Uterus (tissue), 4 donors: ENCODE measurements around the gene DZIP1L. TPM values are rescaled to one million over a fixed set of nuclear protein-coding genes. Genes with fewer than 3 reads are reported as not detected.
"Not testable (repeated sequence)": the region's sequence is repeated elsewhere in the genome, so short reads cannot be mapped to it uniquely, and the experiment has no call there.

Experiments
- DNase-seq, 2 donors: peaks; one replicate each; pipeline ENCODE4 v3.0.0-alpha.2; 2019 to 2020
- H3K27ac ChIP-seq, 2 donors: fragments of 200-600 bp; sonication (generic); 1 replicate in 1 of 2; 2 replicates in 1 of 2; pipeline ENCODE4 v1.5.1; 2016 to 2018
- H3K27me3 ChIP-seq, 2 donors: fragments of 200-600 bp; sonication (generic); one replicate each; pipeline ENCODE4 v1.5.1; 2018 to 2019; ENCODE audit warnings: control low read depth in 1 of 2
- H3K36me3 ChIP-seq, 2 donors: fragments of 200-600 bp; sonication (generic); one replicate each; pipeline ENCODE4 v1.5.1; 2019; ENCODE audit warnings: control low read depth in 1 of 2
- H3K4me1 ChIP-seq, 2 donors: fragments of 200-600 bp; sonication (generic); one replicate each; pipeline ENCODE4 v1.5.1; 2018 to 2019; ENCODE audit warnings: control low read depth in 1 of 2
- H3K4me3 ChIP-seq, 2 donors: fragments of 200-600 bp; sonication (generic); 1 replicate in 1 of 2; 2 replicates in 1 of 2; pipeline ENCODE4 v1.5.1; 2018 to 2019; ENCODE audit warnings: mild to moderate bottlenecking in 1 of 2
- H3K9me3 ChIP-seq, 2 donors: fragments of 200-600 bp; sonication (generic); one replicate each; pipeline ENCODE4 v1.5.1; 2019; ENCODE audit warnings: control low read depth in 1 of 2
- POLR2A ChIP-seq, 2 donors: fragments of 450-650 bp; IDR thresholded peaks; one replicate each; pipeline ENCODE4 v1.6.1; 2016; ENCODE audit warnings: antibody characterized with exemption in 2 of 2, mild to moderate bottlenecking in 1 of 2, moderate library complexity in 1 of 2
- intact Hi-C: fragments of 100-400 bp; cut with DNase I; formaldehyde crosslinking; loops from one replicate; pipeline ENCODE4 v1.15.1; 2023; ENCODE audit warnings: low total_unique reads
- total RNA-seq, 4 donors: library from RNA; depleted of rRNA in 3 of 4; stranded (reverse); fragments of >200 nt in 3 of 4; gene quantifications; one replicate each; pipeline versions ENCODE4 v1.1.0 to v1.2.4, GENCODE V29; 2014 to 2023
- TF ChIP-seq, protein P1 (sequence below), 4 experiments: fragments of 200-600 bp in 2 of 4; fragments of 450-650 bp in 2 of 4; sonication (generic) in 2 of 4; IDR thresholded peaks; one replicate each; pipeline ENCODE4 v1.5.1; 2016 to 2019; ENCODE audit warnings: antibody characterized with exemption in 4 of 4, mild to moderate bottlenecking in 2 of 4, moderate library complexity in 1 of 4
- donor health status: DM: yes; HTN: yes; CAD: no.

The DZIP1L gene
- total RNA-seq, 4 donors from 2014 or later, result 3.8 to 58.5 (median 32.7) TPM

GRCh38 chr3:138097192-138098172, 17.9 kb downstream of the DZIP1L start:
- TF ChIP-seq, protein P1, sequence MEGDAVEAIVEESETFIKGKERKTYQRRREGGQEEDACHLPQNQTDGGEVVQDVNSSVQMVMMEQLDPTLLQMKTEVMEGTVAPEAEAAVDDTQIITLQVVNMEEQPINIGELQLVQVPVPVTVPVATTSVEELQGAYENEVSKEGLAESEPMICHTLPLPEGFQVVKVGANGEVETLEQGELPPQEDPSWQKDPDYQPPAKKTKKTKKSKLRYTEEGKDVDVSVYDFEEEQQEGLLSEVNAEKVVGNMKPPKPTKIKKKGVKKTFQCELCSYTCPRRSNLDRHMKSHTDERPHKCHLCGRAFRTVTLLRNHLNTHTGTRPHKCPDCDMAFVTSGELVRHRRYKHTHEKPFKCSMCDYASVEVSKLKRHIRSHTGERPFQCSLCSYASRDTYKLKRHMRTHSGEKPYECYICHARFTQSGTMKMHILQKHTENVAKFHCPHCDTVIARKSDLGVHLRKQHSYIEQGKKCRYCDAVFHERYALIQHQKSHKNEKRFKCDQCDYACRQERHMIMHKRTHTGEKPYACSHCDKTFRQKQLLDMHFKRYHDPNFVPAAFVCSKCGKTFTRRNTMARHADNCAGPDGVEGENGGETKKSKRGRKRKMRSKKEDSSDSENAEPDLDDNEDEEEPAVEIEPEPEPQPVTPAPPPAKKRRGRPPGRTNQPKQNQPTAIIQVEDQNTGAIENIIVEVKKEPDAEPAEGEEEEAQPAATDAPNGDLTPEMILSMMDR (IDR thresholded peaks at IDR 0.05), result no peak
- no peak for TF ChIP-seq POLR2A (IDR thresholded peaks at IDR 0.05)
- H3K9me3 ChIP-seq, result no peaks in the 10 kb centered on the region
- H3K4me1 ChIP-seq, result no peaks in the 10 kb centered on the region
- H3K27ac ChIP-seq, result no peak overlapping the region
- no peak overlapping the region for H3K4me3 ChIP-seq
- no peaks in the 10 kb centered on the region for H3K36me3 ChIP-seq
- no peak for DNase-seq
- H3K27me3 ChIP-seq, result no peaks in the 10 kb centered on the region
- intact Hi-C loops, result no loop called here

DNA sequence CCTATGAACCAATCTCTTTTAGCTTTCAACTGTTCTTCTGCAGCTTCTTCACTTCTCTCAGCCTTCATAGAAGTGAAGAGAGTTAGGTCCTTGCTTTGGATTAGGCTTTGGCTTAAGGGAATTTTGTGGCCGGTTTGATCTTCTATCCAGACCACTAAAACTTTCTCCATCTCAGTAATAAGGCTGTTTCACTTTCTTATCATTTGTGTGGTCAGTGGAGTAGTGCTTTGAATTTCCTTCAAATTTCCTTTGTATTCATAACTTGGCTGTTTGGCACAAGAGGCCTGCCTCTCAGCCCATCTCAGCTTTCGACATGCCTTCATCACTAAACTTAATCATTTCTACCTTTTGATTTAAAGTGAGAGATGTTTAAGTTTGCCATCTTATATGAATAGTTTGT, 21.7 kb downstream of the DZIP1L start:
- intact Hi-C loops, result no loop called here
- Histone ChIP-seq H3K27me3 (no peaks in the 10 kb centered on the region), H3K4me1 (no peaks in the 10 kb centered on the region), H3K36me3 (no peaks in the 10 kb centered on the region), H3K4me3 (no peak overlapping the region), H3K27ac (no peak overlapping the region), H3K9me3 (no peaks in the 10 kb centered on the region)
- no peak for DNase-seq
- TF ChIP-seq, protein P1 (IDR thresholded peaks at IDR 0.05), result no peak
- TF ChIP-seq POLR2A (IDR thresholded peaks at IDR 0.05), result no peak

- Histone ChIP-seq H3K4me1 (no peaks in the 10 kb centered on the region), H3K27ac (no peak overlapping the region), H3K4me3 (no peak overlapping the region), H3K27me3 (no peaks in the 10 kb centered on the region), H3K36me3 (no peaks in the 10 kb centered on the region), H3K9me3 (no peaks in the 10 kb centered on the region)
- no peak for TF ChIP-seq POLR2A (IDR thresholded peaks at IDR 0.05)
- TF ChIP-seq, protein P1 (IDR thresholded peaks at IDR 0.05), result no peak
- intact Hi-C loops, result no loop called here
- no peak for DNase-seq
Measured at GRCh38 chr3:138092023-138092422, 23.4 kb downstream of the DZIP1L start.

DNA sequence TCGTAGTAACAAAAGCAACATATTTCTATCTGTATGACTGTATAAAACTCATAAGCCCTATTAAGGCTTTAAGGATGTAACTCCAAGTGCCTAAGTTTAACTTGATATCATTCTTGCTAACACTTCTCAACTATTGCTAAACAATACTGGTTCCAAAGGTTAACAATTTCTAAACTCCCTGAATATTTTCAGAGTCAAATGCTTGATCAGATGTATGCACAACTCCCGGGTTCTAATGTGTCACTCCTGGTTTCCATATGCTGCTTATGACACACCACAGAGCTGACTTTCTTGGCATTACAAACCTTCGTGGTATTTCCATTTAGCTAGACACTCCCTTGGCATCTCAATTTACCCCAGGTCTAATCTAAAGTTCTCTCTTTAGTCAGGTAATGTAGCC, 26.3 kb downstream of the DZIP1L start:
- no peaks in the 10 kb centered on the region for H3K36me3 ChIP-seq
- no peaks in the 10 kb centered on the region for H3K27me3 ChIP-seq
- no peaks in the 10 kb centered on the region for H3K4me1 ChIP-seq
- H3K27ac ChIP-seq, result no peak overlapping the region
- H3K4me3 ChIP-seq, result no peak overlapping the region
- H3K9me3 ChIP-seq, result no peaks in the 10 kb centered on the region
- TF ChIP-seq, protein P1 (IDR thresholded peaks at IDR 0.05), result no peak
- no peak for TF ChIP-seq POLR2A (IDR thresholded peaks at IDR 0.05)
- no peak for DNase-seq
- intact Hi-C loops, result no loop called here

DNA sequence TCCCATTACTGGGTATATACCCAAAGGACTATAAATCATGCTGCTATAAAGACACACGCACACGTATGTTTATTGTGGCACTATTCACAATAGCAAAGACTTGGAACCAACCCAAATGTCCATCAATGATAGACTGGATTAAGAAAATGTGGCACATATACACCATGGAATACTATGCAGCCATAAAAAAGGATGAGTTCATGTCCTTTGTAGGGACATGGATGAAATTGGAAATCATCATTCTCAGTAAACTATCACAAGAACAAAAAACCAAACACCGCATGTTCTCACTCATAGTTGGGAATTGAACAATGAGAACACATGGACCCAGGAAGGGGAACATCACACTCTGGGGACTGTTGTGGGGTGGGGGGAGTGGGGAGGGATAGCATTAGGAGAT, 29.7 kb downstream of the DZIP1L start:
- H3K4me1 ChIP-seq, H3K36me3 ChIP-seq, H3K4me3 ChIP-seq, intact Hi-C loops, H3K27me3 ChIP-seq, H3K27ac ChIP-seq, H3K9me3 ChIP-seq, DNase-seq: not testable (repeated sequence)
